Left renal cortex interstitium (tissue), 4 donors: ENCODE results near the gene NFX1. TPM values are rescaled to one million over a fixed set of nuclear protein-coding genes. Genes with fewer than 3 reads are reported as not detected.
"Not testable (repeated sequence)": the region's sequence is repeated elsewhere in the genome, so short reads cannot be mapped to it uniquely, and the experiment has no call there.

Experiments
- DNase-seq, 4 donors: peaks; one replicate each; pipeline ENCODE4 v3.0.0-alpha.2; 2013; ENCODE audit warnings: low read depth in 4 of 4, low spot score in 2 of 4, missing footprints in 1 of 4
- polyA plus RNA-seq, 4 donors: library from polyadenylated mRNA; unstranded; fragments of 120-200 nt; gene quantifications; one replicate each; pipeline ENCODE4 v1.2.1, GENCODE V29; 2013; ENCODE audit not compliant: insufficient read length in 4 of 4

The NFX1 gene
- polyA plus RNA-seq, 4 donors: 28.9 to 40.1 (median 35.7) TPM

DNA sequence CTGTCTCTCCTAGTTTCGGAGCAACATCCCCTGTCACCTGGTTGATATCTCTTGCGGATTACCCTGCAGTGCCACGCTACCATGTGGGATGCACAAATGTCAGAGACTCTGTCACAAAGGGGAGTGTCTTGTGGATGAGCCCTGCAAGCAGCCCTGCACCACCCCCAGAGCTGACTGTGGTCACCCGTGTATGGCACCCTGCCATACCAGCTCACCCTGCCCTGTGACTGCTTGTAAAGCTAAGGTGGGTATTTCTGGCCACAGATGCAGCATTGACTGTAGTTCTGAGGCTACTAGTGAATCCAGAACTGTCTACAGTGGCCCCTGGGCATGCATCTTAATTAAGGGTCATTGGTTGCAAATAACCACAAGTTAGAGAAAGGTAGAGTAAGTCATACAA is 61.2 kb downstream of the NFX1 start:
- DNase-seq: no peak

DNA sequence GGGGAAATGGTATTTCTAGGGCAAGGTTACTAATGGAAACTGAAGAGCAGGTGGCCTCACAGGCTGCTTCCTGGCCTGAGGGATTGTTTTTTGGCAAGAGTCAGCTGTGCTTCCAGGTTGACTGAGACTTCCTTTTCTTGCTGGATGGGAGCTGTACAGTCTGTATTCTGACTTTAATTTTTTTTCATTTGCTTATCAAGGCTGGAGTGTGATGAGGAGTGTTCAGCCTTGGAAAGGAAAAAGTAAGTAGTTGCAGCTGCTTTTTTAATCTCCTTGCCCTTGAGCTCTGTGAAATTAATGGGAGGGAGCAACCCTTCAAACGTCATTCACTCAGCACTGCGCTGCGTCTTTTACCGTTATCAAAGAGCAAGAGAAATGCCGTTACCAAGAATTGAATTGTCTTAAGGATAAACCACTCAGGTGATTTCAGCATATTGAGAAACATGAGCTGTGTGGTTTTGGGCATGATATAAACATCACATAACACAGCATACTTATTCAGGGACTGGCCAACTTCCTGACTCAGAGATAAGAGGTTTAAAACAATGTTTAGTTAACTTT is 64.4 kb downstream of the NFX1 start:
- DNase-seq: no peak

DNA sequence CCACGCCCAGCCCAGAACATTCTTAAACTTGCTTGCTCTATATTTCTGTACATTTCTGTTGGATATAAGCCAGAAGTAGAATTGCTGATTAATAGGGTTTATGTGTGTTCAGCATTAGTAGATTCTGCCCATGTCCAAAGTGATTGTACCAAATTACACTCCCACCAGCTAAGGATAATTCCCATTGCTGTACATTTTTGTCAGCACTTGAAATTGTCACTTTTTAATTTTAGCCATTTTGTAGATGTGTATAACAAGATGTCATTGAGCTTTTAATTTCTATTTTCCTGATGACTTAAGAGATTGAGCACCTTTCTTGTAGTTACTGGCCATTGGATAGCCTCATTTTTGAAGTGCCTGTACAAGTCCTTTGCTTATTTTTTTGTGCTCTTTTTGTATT is 65.6 kb downstream of the NFX1 start:
- DNase-seq: no peak

DNA sequence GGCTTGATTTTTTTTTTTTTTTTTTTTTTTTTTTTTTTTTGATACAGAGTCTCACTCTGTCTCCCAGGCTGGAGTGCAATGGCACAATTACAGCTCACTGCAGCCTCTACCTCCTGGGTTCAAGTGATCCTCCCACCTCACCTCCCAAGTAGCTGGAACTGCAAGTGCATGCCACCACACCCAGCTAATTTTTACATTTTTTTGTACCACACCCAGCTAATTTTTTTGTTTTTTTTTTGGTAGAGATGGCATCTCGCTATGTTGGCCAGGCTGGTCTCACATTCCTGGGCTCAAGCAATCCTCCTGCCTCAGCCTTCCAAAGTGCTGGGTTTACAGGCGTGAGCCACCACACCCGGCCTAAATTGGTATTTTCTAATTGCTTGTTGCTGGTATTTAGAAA is 68.3 kb downstream of the NFX1 start:
- DNase-seq: not testable (repeated sequence)

DNA sequence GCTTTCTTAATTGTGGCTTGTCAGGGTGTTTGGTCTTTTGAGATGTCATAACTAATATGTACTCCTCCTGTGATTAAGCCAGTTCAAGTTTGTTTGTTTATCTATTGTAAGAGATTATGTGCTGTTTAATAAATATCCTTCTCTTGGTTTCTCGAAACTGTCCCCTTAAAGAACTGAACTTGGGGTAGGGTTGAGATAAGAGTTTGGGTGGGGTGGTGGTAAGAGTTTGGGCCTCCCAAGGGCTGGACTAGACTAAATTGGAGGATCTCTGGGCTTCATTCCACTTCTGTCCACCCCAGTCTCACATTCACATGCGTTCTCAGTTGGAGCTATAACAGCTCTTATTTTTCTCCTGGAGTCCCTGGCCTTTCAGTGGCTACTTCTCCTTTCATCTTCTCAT is 73.8 kb downstream of the NFX1 start:
- no peak for DNase-seq

DNA sequence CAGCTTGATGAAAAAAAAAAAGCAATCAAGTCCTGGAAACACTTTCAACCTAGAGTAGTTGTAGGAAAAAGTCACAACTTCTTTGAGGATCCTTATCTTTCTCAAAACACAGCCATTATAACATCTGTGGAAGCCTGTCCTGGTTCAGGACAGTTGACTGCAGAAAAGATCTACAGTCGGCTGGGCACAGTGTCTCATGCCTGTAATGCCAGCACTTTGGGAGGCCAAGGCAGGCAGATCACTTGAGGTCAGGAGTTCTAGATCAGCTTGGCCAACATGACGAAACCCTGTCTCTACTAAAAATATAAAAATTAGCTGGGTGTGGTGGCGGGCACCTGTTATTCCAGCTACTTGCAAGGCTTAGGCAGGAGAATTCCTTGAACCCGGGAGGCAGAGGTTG is 74.5 kb downstream of the NFX1 start:
- not testable (repeated sequence) for DNase-seq

GRCh38 chr9:33366979-33367480 is 76.7 kb downstream of the NFX1 start:
- DNase-seq: no peak

GRCh38 chr9:33372900-33373299 is 82.6 kb downstream of the NFX1 start:
- no peak for DNase-seq

- no peak for DNase-seq
Measured at GRCh38 chr9:33374190-33374589, 83.9 kb downstream of the NFX1 start.

DNA sequence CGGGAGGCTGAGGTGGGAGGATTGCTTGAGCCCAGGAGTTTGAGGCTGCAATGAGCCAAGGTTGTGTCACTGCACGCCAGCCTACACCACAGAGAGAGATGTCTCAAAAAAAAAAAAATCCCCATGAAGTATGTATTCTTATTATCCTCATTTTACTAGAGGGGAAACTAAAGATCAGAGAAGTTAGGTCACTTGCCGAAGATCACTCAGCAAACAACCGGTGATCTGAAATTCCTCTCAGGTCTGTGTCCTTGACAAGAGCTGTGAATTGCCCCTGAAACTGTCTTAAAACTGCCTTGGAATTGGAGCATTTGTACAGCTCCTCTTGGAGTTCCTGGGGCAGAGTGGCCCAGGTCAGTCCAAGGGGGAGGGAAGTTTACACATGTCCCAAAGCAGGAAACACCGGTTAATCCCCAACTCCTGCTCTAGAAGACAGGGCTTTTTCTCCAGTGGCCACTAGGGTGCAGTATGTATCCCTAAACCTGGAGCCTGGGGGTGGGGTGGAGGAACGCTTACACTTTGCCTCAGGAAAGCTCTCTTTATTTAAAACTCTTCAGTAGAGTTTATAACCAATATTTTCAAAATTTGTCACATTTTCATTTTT is 84.4 kb downstream of the NFX1 start:
- DNase-seq: peak in 3 of 4 donors; percentile 55 to 80 (median 65)

GRCh38 chr9:33375238-33375840 is 85.0 kb downstream of the NFX1 start:
- peak in 1 of 4 donors; percentile 40 for DNase-seq

- no peak for DNase-seq
Measured at GRCh38 chr9:33375841-33376321, 85.6 kb downstream of the NFX1 start.

DNA sequence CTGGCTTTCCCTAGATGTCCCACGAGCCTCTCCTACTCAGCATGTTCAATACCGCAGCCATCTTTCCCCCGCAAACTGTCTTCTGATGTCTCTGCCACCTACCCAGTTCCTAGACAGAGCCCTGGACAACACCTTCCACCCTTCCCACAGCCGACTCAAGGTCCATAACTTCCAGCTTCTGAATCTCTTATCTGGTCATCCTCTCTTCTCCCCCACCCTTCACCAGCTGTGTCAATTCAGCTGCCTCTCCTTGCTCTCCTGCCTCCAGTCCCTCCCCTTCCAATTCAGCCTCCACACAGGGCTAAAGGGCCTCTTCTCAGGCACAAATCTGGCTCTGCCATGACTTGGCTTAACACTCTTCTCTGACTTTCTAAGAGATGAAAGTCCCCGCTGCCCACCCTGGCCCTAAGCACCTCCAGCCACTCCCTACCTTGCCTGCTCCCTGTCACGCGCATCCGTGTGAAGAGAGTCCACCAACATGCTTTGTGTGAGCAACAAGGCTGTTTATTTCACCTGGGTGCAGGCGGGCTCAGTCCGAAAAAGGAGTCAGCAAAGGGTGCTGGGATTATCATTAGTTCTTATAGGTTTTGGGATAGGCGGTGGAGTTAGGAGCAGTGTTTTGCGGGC is 86.9 kb downstream of the NFX1 start:
- DNase-seq: no peak

GRCh38 chr9:33378121-33378795 is 87.9 kb downstream of the NFX1 start:
- DNase-seq: no peak

GRCh38 chr9:33379666-33380389 is 89.5 kb downstream of the NFX1 start:
- DNase-seq: no peak

GRCh38 chr9:33380390-33381094 is 90.2 kb downstream of the NFX1 start:
- DNase-seq: no peak

DNA sequence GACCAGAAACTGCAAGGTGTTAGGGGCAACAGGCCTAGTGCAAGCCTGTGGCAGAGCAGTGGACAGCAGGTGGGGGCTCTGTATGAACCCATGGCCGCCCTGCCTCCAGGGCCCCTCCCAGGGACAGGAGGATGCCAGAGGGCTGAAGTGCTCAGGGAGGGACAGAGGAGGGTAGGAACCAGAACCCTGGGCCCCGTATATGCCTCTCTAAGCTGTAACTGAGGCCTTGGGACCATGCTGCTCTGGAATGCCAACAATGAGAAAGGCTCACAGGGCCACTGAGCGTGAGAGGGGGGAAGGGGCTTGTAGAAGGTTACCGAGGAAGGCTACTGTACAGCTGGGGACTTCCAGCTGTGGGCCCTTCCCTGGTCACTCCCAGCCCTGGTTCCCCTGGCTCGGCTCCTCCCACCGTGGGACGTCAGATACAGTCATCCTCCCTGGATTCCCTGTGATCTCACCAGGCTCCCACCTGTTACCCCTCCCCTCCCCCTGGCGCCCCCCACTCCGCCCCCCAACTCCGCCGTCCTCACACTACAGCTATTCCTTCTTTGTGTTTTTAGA is 91.0 kb downstream of the NFX1 start:
- no peak for DNase-seq

DNA sequence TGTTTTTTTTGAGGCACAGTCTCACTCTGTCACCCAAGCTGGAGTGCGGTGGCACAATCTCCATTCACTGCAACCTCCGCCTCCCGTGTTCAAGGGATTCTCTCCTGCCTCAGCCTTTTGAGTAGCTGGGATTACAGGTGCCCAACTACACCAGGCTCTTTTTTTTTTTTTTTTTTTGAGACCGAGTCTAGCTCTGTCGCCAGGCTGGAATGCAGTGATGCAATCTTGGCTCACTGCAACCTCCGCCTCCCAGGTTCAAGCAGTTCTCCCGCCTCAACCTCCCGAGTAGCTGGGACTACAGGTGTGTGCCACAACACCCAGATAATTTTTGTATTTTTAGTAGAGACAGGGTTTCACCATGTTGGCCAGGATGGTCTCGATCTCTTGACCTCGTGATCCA is 92.1 kb downstream of the NFX1 start:
- DNase-seq: not testable (repeated sequence)

- not testable (repeated sequence) for DNase-seq
Measured at GRCh38 chr9:33383396-33383795, 93.1 kb downstream of the NFX1 start.
